GM21576 (cell line): ENCODE measurements around the gene PEAK1.
"Not testable (repeated sequence)": the region's sequence is repeated elsewhere in the genome, so short reads cannot be mapped to it uniquely, and the experiment has no call there.

Experiments
- ATAC-seq: cut with Tn5 transposase; IDR thresholded peaks from one replicate; pipeline ENCODE4 v1.9.1; 2021; ENCODE audit warnings: mild to moderate bottlenecking, moderate library complexity; ENCODE audit not compliant: unreplicated experiment

The PEAK1 gene

DNA sequence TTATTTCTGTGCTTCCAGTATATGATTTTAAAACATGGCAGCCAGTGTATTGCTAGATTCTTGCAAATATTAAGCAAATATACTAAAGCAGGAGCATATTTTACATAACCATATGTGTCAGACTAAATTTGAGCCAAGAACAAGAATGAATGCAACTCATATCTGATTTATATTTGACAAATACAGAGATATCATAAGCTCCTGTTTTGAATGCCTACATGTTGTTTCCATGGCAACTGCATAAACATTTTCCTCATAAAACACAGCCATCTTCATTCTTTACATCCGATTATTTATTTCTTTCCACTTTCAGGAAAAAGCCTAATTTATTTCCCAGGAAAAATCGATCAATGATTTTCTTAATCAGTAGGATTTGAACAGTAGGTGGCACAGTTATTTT, 176.8 kb downstream of the PEAK1 start:
- ATAC-seq, result no peak

DNA sequence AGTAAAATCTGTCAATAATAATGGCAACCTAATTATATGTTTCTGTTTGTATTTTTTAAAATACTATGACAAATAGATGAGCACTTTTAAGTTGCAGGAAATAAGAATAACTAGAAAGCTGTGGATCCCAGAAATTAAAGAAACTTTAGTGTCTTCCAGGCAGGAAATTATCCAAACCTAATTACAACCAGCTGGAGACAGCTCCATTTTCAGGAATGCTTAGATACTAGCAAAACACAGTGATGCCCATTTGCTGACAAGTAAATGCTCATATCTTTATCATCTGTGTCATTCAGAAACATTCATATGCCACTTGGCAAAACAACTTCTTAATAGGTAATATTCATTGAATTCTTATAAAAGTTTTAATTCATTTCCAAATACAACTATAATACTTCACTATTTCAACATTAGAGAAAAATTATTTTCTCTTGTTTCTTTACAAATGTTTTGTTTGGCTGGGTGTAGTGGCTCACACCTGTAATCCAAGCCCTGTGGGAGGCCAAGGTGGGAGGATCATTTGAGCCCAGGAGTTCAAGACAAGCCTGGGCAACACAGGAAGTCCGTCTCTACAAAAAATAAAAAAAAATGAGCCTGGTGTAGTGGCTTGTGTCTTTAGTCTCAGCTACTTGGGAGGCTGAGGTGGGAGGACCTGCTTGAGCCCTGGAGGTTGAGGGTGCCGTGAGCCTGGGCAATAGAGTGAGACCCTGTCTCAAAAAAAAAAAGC, 179.9 kb downstream of the PEAK1 start:
- ATAC-seq, result no peak

DNA sequence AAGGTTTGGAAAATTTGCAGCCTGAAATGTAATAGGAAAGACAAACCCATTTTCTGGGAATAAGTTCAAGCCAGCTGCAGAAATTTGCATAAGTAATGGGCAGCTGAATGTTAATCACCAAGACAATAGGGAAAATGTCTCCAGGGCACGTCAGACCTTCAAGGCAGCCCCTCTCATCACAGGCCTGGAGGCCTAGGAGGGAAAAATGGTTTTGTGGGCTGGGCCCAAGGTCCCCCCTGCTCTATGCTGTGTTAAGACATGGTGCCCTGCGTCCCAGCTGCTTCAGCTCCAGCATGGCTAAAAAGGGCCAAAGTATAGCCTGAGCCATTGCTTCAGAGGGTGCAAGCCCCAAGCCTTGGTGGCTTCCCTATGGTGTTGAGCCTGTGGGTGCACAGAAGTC, 184.3 kb downstream of the PEAK1 start:
- no peak for ATAC-seq

DNA sequence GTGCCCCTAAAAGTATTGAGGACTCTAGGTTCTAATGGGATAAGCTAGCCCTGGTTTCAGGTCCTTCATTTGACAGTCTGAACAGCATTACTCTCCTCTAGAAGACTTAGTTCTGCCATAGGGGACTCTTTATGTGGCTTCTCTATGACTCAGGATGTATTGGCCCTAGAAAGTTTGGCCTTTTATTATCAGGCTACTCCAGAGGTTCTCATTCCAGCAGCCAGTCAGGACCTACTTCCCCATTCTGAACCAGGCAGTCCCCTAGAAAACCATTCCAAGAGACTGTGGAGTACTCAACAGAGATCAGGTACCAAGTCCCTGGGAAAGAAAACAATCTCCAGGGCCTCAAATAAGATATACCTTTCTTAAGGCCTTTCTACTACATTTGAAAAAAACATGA, 191.1 kb downstream of the PEAK1 start:
- ATAC-seq, result no peak

DNA sequence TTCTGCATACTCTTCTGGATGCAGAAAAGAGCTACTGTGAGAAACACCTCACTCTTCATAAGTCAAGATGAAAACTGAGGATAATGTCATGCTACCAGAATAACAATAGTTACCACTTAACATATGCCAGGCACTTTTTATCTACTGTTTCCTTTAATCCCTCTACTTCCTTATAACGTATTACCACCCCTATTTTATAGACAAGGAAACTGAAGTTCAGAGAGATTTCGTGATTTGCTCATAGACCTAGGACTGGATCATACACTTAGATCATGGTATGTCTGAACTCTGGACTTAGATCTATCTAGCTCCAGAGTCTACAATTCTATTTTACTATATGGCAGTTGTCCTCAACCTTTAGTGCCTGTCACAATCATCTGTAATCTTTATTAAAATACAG, 193.3 kb downstream of the PEAK1 start:
- no peak for ATAC-seq

DNA sequence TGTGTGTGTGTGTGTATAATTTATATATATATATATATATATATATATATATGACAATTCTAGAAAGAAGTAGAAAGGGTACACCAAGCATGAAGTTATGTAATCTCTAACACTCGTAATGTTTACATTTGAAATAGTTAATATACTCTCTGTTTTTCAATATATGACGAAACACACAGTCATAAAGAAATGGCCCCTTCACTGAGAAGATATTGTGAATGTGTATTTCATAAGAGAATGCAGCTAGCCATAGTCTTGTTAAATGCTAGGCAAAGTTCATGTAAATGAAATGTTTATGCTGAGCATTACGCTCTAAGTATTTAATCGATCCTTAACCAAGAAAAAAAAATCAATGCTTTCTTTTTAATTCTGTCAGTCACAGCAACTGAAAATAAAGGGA, 194.3 kb downstream of the PEAK1 start:
- no peak for ATAC-seq

DNA sequence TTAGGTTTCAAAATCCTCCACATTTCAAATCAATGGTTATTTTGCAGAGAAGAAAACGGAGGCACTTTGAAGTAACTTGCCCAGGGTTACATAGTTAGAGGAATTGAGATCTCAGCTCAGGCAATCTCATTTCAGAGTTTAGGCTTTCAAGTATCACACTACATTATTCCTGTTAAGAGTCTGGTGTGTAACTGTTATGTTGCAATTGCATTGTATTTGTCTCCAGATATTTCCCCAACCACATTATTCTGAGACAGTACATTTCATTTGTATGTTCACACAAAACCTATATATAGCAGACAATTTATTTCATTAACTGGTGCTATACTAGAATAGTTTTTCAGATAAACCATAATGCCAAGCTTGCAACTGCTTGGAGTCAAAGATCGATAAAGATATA, 194.8 kb downstream of the PEAK1 start:
- ATAC-seq, result no peak

DNA sequence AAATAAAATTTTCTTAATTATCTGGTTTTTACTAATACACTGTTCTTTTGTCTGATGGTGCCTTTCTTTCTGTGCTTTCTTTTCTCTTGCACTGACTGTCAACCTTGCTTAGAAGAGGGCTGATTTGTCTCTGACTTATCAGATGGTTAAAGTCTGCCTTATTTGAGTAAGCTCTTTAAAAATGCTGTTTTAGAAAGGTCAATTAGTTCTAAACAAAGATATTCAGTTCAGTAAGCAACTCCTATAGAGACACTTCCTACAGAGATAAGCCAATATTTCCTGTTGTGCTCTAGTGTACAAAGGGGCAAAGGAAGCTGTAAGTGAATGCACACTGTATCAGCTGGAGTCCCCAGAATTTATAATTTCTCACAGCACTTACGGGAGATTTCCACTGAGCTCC, 195.6 kb downstream of the PEAK1 start:
- no peak for ATAC-seq

DNA sequence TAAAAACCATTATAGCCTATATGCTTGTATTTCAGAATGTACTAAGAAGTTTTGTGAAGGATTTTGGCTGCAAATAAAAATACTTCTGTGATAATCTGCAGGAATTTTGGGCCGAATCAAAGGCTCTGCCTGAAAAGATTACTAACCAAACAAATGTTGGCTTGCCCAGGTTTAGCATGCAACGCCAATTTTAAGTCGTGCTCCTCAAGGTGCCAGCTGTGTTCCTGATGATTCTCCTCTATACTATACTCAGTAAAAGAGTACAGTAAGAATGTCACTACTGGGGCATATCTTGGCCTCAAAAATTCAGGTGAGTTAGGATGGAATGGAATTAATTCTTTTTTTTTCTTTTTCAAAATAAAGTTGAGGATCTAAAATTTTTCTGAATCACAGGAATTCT, 198.2 kb downstream of the PEAK1 start:
- no peak for ATAC-seq

DNA sequence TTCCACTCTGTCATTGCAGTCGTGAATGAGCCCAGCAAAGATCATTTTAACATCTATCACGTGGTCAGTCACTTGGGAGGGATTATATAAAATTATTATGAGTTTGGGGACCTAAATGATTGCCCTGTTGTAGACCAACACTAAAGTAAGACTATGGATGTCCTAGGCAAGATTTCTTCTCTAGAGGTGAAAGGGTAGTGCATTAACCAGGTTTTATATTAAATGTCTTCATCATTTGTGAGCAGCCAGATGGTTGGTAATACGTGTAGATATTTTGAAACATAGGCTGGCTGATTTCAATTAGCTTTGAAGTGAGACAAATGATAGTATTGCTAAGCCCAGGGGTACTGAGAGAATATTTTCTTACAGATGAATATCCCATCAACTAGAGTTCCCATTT, 198.7 kb downstream of the PEAK1 start:
- ATAC-seq, result no peak

DNA sequence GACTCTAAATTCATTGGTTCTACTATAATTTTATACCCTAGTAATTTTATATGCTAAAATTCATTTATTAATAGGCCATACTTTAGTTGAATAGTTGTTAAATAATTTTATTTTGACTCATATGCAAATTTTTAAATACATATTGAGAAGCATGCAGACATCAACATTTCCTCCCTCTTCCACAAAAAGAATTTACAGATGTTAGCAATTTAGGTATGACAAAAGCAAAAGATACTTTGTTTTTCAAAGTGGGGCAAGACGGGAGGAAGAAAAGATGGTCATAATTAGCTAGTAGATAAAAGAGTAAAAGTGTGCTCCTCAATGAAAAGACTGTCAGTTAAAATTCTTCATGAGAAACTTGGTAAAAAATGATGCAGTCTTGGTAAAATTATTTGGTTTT, 200.1 kb downstream of the PEAK1 start:
- no peak for ATAC-seq

DNA sequence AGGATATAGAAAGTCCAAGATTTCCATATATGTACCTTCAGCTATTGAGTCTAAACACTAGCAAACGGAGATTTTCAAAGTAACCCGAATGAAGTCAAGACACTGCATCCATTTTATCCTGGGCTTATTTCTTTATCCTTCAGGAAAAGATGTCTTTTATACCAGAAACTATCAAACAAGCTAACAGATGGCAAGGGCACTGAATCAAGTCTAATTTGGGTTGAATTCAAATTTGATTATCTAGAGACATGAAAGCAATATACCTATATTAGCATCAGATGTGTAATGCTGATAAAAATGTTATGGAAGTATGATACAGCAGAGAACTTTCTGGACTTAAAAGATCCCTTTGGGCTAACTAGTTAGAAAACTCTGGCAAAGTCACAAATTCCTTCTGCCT, 210.7 kb downstream of the PEAK1 start:
- no peak for ATAC-seq

DNA sequence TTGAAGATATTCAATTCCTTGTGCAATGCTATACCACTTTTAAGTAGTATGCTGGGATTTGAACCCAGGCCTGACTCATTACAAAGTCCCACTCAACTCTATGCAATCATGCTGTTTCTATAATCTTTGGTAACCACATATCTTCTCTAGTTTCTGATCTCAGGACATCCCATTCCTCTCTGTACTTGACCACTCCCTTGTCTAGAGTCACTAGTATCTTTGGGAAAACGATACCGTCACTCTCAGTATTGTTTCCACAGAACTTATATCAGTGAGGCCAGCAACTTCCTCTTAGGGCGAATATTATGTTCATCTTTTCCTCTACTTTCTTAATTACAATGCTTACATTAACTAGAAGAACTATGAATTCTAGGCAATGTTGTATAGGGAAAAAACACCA, 211.7 kb downstream of the PEAK1 start:
- no peak for ATAC-seq

DNA sequence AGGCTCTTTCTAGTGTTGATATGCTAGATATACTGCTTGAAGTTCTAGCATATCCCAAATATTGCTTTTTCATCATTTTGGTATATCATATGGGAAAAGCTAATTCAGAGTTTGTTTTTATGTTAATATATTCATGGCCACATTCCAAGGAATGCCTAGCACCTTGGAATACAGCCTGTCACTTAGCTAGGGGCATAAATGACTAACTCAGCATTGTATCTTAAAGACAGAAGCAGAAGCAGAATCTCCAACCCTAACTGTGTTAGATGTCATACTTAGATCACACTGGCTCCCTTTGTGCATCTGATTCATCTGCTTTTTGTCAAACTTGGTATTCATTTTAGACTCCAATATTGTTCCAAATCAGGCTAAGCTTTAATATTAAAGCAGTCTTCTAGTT, 218.2 kb downstream of the PEAK1 start:
- ATAC-seq, result no peak

DNA sequence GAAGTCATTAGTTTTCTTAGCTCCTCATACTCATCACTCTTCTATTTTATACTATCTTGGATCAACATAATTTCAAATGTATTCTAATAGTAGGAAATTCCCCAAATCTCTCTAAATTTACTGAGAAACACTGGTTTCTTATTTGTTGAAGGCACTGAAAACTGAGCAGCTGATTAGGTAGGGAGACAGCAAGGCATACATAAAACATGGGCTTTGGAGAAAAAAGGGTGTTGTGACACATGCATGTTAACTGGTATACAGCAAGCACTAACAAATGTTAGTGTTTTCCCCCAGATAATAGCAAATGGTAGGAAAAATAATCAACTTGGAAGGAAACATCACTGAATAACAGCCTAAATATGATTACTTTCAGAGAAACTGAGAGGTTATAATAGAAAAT, 223.5 kb downstream of the PEAK1 start:
- no peak for ATAC-seq

DNA sequence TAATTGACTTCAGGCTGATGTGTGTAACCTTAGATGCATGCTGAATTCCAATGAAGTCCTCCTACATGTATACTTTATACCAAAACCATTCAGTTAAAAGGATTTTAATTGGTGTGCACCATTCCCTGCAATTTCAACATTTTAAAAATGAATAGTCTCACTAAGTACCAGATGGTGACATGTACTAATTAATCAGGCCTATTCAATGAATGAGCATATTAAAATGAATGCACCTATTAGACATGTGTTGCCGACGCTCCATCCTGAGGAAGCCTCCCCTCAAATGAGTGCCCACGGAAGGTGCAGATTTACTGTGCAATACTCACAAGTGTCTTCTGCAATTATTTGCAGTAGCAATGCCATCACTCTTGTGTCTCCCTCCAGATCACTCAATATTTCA, 224.3 kb downstream of the PEAK1 start:
- ATAC-seq, result no peak

DNA sequence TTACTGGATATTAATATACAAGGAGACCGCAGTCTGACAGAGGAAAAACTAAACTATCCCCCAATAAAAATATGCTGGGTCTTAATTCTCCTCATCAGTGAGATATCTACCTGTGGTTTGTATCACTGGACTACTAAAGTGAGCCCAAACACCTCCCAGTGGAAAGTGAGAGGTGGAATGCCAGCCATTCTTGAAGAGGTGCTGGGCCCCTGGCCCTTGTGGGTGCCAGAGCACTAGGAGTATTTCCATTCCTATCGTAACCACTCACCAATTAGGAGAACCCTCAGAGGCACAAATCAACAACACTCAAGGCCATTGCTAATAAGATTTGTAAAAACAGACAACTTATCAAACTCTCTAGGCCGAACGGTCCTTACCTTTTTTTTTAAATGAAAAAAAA, 227.5 kb downstream of the PEAK1 start:
- ATAC-seq, result no peak

DNA sequence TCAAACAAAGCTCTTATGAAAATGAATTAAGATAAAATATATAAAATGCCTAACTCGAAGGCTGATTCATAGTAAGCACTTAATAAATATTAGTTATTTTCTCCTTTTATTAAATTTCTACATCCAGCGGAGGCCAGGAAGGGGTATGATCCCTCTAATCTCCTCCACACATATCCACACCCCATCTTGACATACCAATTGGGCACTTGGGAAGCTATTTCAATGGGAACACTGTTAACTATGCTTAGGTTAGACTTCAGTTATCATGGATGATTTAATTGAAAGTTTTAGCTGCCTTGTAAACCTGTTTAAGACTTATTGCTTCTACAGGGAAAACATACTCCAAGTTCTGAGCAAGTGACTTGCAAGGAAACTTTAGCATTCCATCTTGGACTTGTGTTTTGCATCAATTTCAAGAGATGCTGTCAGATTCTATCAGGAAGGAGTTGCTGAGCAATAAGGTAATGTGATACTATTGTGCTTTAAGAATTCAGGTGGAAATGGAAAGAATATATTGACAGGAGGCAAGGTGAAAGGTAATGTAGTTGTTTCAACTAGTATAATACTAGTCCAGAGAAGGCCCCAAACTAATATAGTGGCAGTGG, 228.6 kb downstream of the PEAK1 start:
- ATAC-seq, result no peak

DNA sequence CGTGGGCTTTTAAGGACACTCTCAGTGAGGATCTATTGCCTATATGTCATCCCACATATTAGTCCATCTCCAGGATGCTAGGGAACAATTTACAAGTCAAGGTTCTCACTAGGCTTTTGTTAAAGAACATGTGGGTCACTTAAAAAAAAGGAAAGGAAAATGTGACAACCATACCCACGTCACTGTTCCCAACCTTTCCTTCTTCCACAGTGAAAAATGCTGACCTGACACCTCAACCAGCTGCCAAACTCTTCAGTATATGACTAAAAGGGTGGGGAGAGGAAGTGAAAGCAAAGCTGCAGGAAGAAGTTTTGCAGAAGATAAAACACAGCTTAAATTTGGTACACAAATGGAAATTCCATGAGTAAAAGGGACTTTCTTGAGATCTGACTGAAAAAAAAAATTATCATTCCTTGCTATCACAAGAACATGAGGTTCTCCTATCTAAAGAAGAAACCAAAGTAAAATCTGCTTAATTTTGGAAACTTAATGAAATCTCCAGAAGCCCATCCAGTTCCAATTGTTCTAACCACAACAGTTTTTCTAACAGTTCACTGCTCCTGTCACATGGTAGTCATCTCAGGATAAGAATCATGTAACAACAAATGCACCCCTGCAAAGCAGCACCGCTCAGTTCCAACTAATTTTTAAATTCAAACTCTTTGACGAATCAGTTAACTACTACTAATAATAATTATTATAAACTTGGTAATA, 232.0 kb downstream of the PEAK1 start:
- peak; percentile 53 for ATAC-seq

DNA sequence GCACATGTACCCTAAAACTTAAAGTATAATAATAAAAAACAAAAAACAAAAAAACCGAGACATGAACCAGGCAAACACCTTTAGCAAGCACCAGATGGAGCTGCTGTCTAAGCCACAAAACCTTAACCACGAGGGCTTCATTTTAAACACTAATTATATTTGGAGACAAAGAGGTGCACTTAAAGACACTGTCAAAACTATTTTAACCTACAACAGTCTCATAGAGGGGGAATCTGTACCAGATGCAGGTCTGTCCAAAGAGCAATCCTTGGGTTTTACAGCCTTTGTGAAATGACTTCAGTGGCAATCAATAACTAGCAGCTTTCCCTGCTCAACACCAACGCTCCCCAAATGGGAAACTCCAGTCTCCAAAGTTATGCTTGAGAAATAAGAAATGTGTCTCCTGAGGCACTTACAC, 233.3 kb downstream of the PEAK1 start:
- no peak for ATAC-seq

DNA sequence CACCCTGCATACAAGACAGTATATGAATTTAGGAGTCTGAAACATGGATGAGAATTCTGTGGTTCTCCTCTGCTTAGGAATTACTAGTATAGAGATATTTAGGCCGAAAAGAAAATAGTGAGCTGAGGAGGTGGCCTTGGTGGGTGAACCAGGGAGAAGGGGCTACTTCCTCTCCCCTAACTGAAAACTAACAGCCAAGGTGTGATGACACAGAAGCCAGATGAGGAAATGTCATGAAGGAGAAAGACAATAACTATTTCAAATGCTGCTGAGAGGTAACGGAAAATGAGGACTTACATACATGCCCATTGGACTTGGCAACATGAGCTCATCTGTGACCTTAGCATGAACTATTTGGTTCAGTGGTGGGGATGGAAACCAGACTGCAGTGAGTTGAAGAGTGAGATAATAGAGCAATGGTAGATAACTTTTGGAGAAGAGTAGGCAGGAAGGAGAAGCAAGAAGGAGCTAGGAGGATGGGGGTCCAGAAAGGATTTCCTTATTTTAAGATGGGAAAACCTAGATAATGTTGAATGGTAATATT, 234.6 kb downstream of the PEAK1 start:
- ATAC-seq, result no peak

DNA sequence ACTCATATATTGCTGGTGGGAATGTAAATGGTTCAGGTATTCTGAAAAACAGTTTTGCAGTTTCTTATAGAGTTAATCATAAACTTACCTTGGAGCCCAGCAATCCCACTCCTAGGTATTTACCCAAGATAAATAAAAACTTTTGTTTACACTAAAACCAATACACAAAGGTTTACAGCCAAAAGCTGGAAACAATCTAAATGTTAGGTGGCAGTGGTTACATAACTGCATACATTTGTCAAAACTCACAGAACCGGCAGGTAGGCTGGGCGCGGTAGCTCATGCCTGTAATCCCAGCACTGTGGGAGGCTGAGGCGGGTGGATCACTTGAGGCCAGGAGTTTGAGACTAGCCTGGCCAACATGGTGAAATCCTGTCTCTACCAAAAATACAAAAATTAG, 235.6 kb downstream of the PEAK1 start:
- ATAC-seq, result not testable (repeated sequence)
